ENCODE results near the gene GPS1.

GPS1 gene

DNA sequence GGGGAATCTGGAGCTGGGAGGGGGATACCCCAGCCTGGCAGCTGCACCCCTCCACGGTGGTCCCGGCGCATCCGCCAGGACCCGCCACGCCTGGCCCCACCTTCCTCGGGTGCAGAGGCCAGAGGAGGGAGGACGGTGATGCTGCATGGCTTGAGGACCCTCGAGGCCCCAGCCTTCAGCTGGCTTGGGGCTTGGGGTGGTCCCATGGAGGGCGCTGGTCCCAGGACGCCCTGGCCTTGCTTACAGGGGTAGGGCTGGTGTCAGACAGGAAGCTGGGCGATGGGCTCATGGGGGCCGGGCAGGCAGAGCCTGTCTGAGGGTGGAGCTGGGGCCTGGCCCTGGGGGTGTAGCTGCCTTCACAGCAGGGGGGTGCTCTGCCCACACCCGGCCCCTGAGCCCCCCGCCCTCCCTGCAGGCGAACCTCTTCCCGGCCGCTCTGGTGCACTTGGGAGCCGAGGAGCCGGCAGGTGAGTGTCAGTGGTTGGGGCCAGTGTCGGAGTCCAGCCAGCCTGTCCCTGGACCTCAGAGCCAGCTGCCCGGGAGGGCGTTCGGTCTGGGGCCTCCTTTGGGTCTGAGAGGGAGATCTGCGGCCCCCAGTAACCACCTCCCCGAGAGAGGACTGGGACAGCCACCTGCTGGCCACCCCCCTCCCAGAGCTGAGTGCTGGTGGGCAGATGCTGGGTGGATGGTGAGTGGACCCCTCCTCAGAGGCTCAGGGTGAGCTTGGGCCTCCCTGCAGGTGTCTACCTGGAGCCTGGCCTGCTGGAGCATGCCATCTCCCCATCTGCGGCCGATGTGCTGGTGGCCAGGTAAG lies 35.4 kb upstream of the GPS1 start:
- no peak overlapping the region for H3K56ac ChIP-seq (ENCODE audit: low read length)
- H3K36me3 ChIP-seq (ENCODE audit: control insufficient read depth, insufficient read depth, low read length) = no peaks in the 10 kb centered on the region
- H3K4ac ChIP-seq (ENCODE audit: low read depth, low read length) = no peak overlapping the region
- H3K4me2 ChIP-seq (ENCODE audit: low read length) = no peak overlapping the region
- peaks cover under 1% of the 10 kb centered on the region for H3K79me2 ChIP-seq (ENCODE audit: control insufficient read depth, insufficient read depth, low read length)
- no CpG with 5 or more reads among the region's 28 CpGs for WGBS (ENCODE audit: extremely low coverage, insufficient coverage, low lambda C conversion rate)
- H2BK120ac ChIP-seq (ENCODE audit: low read depth, low read length) = no peak overlapping the region
- no peak overlapping the region for H2BK15ac ChIP-seq (replicated peaks; ENCODE audit: low read depth)
- H3K9ac ChIP-seq (ENCODE audit: low read length) = no peak overlapping the region
- no peaks in the 10 kb centered on the region for H3K4me1 ChIP-seq (ENCODE audit: control insufficient read depth, low read depth, low read length)
- H2AK5ac ChIP-seq (ENCODE audit: low read length) = no peak overlapping the region
- H4K5ac ChIP-seq (ENCODE audit: low read length) = no peak overlapping the region
- no peak overlapping the region for H3K27ac ChIP-seq (ENCODE audit: low read depth, low read length)
- no peak overlapping the region for H2BK5ac ChIP-seq (ENCODE audit: low read length)
- no peak overlapping the region for H3K18ac ChIP-seq (ENCODE audit: low read length)
- DNase-seq = no peak
- H3K79me1 ChIP-seq (ENCODE audit: low read length) = peaks cover under 1% of the 10 kb centered on the region
- no peak overlapping the region for H4K8ac ChIP-seq (ENCODE audit: low read depth, low read length)
- H3K27me3 ChIP-seq (ENCODE audit: insufficient read depth, low read length, poor library complexity) = no peaks in the 10 kb centered on the region
- no peak overlapping the region for H3K23ac ChIP-seq (ENCODE audit: low read length)
- H3K4me3 ChIP-seq (ENCODE audit: low read length) = no peak overlapping the region

DNA sequence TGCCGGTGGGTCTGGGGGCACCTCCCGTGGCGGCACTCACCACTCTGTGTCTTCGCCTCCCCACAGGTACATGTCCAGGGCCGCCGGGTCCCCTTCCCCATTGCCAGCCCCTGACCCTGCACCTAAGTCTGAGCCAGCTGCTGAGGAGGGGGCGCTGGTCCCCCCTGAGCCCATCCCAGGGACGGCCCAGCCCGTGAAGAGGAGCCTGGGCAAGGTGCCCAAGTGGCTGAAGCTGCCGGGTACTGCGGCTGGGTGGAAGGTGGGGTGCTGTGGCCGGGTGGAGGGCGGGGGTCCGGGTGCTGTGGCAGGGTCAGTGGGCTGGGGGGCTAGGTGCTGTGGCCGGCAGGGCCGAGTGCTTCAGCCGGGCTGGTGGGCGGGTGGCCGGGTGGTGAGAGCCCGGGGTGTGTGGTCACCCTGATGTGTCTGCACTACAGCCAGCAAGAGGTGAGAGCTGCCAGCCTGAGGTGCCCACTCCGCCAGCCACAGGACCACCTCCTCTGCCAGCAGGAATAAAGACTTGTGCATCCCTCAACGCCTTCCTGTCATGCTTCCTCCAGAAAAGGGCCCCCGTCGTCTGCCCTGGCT lies 34.7 kb upstream of the GPS1 start:
- Histone ChIP-seq H3K79me2 (ENCODE audit: control insufficient read depth, insufficient read depth, low read length) (peaks cover 4% of the 10 kb centered on the region), H3K79me1 (ENCODE audit: low read length) (peaks cover 5% of the 10 kb centered on the region), H2BK120ac (ENCODE audit: low read depth, low read length) (no peak overlapping the region), H3K36me3 (ENCODE audit: control insufficient read depth, insufficient read depth, low read length) (no peaks in the 10 kb centered on the region), H3K27ac (ENCODE audit: low read depth, low read length) (no peak overlapping the region), H3K27me3 (ENCODE audit: insufficient read depth, low read length, poor library complexity) (no peaks in the 10 kb centered on the region), H3K23ac (ENCODE audit: low read length) (no peak overlapping the region), H4K5ac (ENCODE audit: low read length) (no peak overlapping the region), H3K9ac (ENCODE audit: low read length) (no peak overlapping the region), H3K4ac (ENCODE audit: low read depth, low read length) (no peak overlapping the region), H2BK5ac (ENCODE audit: low read length) (no peak overlapping the region), H3K18ac (ENCODE audit: low read length) (no peak overlapping the region), H3K4me2 (ENCODE audit: low read length) (no peak overlapping the region), H3K4me3 (ENCODE audit: low read length) (no peak overlapping the region), H3K4me1 (ENCODE audit: control insufficient read depth, low read depth, low read length) (no peaks in the 10 kb centered on the region), H3K56ac (ENCODE audit: low read length) (no peak overlapping the region), H2BK15ac (replicated peaks; ENCODE audit: low read depth) (no peak overlapping the region), H2AK5ac (ENCODE audit: low read length) (no peak overlapping the region), H4K8ac (ENCODE audit: low read depth, low read length) (no peak overlapping the region)
- no CpG with 5 or more reads among the region's 24 CpGs for WGBS (ENCODE audit: extremely low coverage, insufficient coverage, low lambda C conversion rate)
- DNase-seq = no peak

DNA sequence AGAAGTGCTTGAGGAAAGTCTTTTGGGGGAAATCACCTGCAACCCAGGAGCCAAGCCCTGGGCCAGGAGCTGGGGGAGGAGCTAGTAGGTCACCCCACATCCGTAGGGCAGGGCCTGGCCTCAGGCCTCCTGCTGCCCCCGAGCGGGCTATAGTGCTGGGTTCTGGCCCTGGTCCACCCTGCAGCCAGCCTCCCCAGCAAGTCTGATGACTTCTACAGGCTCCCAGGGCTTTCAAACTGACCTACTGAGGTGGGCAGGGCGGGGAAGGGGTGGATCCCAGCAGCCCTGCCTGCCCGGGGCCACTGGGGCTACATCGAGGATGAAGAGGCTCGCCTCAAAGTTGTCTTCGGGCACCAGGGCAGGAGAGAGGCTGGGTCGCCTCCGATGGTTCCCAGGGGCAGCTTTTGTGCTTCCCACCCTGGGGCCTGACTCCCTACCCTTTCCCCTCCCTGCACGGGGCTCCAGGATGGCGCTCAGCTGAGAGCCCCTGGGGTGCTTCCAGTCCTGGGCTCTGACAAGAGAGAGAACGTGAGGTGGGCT lies 34.0 kb upstream of the GPS1 start:
- Histone ChIP-seq H3K23ac (ENCODE audit: low read length) (no peak overlapping the region), H3K4me1 (ENCODE audit: control insufficient read depth, low read depth, low read length) (no peaks in the 10 kb centered on the region), H2BK120ac (ENCODE audit: low read depth, low read length) (no peak overlapping the region), H3K27ac (ENCODE audit: low read depth, low read length) (no peak overlapping the region), H3K27me3 (ENCODE audit: insufficient read depth, low read length, poor library complexity) (no peaks in the 10 kb centered on the region), H2BK15ac (replicated peaks; ENCODE audit: low read depth) (no peak overlapping the region), H3K56ac (ENCODE audit: low read length) (no peak overlapping the region), H3K9ac (ENCODE audit: low read length) (no peak overlapping the region), H2AK5ac (ENCODE audit: low read length) (no peak overlapping the region), H3K36me3 (ENCODE audit: control insufficient read depth, insufficient read depth, low read length) (no peaks in the 10 kb centered on the region), H4K5ac (ENCODE audit: low read length) (no peak overlapping the region), H3K79me1 (ENCODE audit: low read length) (peaks cover 8% of the 10 kb centered on the region), H2BK5ac (ENCODE audit: low read length) (no peak overlapping the region), H3K4me3 (ENCODE audit: low read length) (no peak overlapping the region), H3K79me2 (ENCODE audit: control insufficient read depth, insufficient read depth, low read length) (peaks cover 8% of the 10 kb centered on the region), H3K4ac (ENCODE audit: low read depth, low read length) (no peak overlapping the region), H3K4me2 (ENCODE audit: low read length) (no peak overlapping the region), H4K8ac (ENCODE audit: low read depth, low read length) (no peak overlapping the region), H3K18ac (ENCODE audit: low read length) (no peak overlapping the region)
- no CpG with 5 or more reads among the region's 13 CpGs for WGBS (ENCODE audit: extremely low coverage, insufficient coverage, low lambda C conversion rate)
- no peak for DNase-seq

DNA sequence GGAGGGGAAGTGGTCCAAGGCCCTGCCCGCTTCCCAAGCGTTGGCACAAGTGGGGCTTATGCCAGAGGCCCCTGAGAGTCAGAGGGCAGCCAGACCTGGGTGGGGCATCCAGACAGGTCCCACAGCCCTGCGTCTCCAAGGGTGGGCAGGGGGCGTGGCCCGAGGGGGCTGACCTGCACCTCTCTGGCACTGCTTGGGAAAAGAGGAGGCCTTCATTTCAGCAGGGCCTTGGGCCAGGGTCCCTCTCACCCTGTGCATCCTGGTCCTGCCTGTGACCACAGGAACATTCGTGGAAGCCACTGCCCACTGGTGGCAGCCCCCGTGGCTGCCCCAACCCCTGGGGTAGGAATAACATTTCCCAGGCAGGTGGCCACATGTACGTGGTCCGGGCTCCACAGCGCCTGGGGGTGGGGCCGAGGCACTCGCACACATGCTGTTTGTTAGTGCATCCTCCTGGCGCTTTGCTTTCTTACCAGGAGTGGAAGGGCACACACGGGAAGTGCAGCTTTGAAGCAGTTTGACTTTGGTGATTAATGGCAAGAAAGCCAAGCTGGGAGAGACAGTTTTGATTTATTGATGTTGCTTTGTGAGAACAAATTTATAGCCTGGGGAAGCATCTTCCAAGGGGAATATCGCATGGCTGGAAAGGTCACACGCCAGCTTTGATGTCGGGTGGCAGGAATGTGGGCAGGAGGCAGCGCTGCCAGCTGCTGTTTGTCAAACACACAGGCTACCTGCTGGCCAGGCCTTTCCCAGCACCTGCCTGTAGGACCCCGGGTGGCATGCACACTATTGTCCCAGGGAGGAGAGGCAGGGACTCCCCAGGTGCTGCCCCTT lies 33.3 kb upstream of the GPS1 start:
- Histone ChIP-seq H3K79me1 (ENCODE audit: low read length) (peaks cover 8% of the 10 kb centered on the region), H3K27me3 (ENCODE audit: insufficient read depth, low read length, poor library complexity) (no peaks in the 10 kb centered on the region), H4K5ac (ENCODE audit: low read length) (no peak overlapping the region), H3K56ac (ENCODE audit: low read length) (no peak overlapping the region), H3K4me3 (ENCODE audit: low read length) (no peak overlapping the region), H3K27ac (ENCODE audit: low read depth, low read length) (no peak overlapping the region), H2AK5ac (ENCODE audit: low read length) (no peak overlapping the region), H3K9ac (ENCODE audit: low read length) (no peak overlapping the region), H2BK15ac (replicated peaks; ENCODE audit: low read depth) (no peak overlapping the region), H3K4me1 (ENCODE audit: control insufficient read depth, low read depth, low read length) (no peaks in the 10 kb centered on the region), H3K79me2 (ENCODE audit: control insufficient read depth, insufficient read depth, low read length) (peaks cover 8% of the 10 kb centered on the region), H3K18ac (ENCODE audit: low read length) (no peak overlapping the region), H4K8ac (ENCODE audit: low read depth, low read length) (no peak overlapping the region), H2BK120ac (ENCODE audit: low read depth, low read length) (no peak overlapping the region), H3K4me2 (ENCODE audit: low read length) (no peak overlapping the region), H2BK5ac (ENCODE audit: low read length) (no peak overlapping the region), H3K36me3 (ENCODE audit: control insufficient read depth, insufficient read depth, low read length) (no peaks in the 10 kb centered on the region), H3K23ac (ENCODE audit: low read length) (no peak overlapping the region), H3K4ac (ENCODE audit: low read depth, low read length) (no peak overlapping the region)
- no peak for DNase-seq
- no CpG with 5 or more reads among the region's 19 CpGs for WGBS (ENCODE audit: extremely low coverage, insufficient coverage, low lambda C conversion rate)

DNA sequence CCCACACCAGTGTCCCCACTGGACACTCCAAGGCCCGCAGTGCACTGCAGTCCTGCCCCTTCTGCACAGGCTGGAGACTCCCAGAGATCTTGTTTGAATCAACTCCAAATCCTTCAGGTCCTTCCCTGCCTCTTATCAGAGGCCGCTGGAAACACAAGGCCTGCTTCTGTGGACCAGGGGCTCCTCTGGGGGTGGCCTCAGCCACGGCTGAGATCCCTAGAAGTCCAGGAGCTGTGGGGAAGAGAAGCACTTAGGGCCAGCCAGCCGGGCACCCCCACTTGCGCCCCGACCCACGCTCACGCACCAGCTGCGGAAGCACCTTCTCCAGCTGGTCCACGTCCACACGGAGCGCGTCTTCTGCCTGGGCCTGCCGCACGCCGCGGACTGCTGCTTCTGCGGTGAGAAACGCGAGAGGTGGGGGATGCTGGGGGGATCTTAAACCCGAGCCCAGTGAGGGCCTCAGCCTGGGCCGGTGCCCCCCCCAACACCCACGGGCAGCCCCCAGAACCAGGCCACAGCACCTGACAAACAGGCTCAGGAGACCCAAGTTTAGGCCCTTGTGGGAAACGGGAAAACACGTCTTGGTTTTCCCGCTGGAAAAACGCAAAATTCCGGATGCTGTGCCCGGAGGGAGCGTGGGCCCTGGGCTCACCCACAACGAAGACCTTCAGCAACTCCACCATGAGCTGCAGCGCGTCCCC lies 32.6 kb upstream of the GPS1 start:
- Histone ChIP-seq H3K27ac (ENCODE audit: low read depth, low read length) (no peak overlapping the region), H3K36me3 (ENCODE audit: control insufficient read depth, insufficient read depth, low read length) (no peaks in the 10 kb centered on the region), H3K56ac (ENCODE audit: low read length) (no peak overlapping the region), H2BK120ac (ENCODE audit: low read depth, low read length) (no peak overlapping the region), H2BK5ac (ENCODE audit: low read length) (no peak overlapping the region), H3K4me3 (ENCODE audit: low read length) (no peak overlapping the region), H3K4me2 (ENCODE audit: low read length) (no peak overlapping the region), H3K9ac (ENCODE audit: low read length) (no peak overlapping the region), H2AK5ac (ENCODE audit: low read length) (no peak overlapping the region), H4K5ac (ENCODE audit: low read length) (no peak overlapping the region), H3K23ac (ENCODE audit: low read length) (no peak overlapping the region), H3K79me1 (ENCODE audit: low read length) (peaks cover 8% of the 10 kb centered on the region), H3K18ac (ENCODE audit: low read length) (no peak overlapping the region), H2BK15ac (replicated peaks; ENCODE audit: low read depth) (no peak overlapping the region), H3K79me2 (ENCODE audit: control insufficient read depth, insufficient read depth, low read length) (peaks cover 8% of the 10 kb centered on the region), H4K8ac (ENCODE audit: low read depth, low read length) (no peak overlapping the region), H3K4ac (ENCODE audit: low read depth, low read length) (no peak overlapping the region), H3K4me1 (ENCODE audit: control insufficient read depth, low read depth, low read length) (no peaks in the 10 kb centered on the region), H3K27me3 (ENCODE audit: insufficient read depth, low read length, poor library complexity) (no peaks in the 10 kb centered on the region)
- WGBS (ENCODE audit: extremely low coverage, insufficient coverage, low lambda C conversion rate) = no CpG with 5 or more reads among the region's 33 CpGs
- DNase-seq = no peak
